GM23338 (cell line): Measurements from ENCODE around the gene DNAH17. TPM values are rescaled to one million over a fixed set of nuclear protein-coding genes. Genes with fewer than 3 reads are reported as not detected.
A peak's percentile ranks its signal among the peaks of the same experiment; 100 is the strongest.

ENCODE experiments used
- ATAC-seq: fragments of 200-7000 bp; cut with Tn5 transposase; 3 replicates; pipeline ENCODE4 v1.9.1; 2020
- DNase-seq: peaks from one replicate; pipeline ENCODE4 v3.0.0-alpha.2; 2015; ENCODE audit warnings: low spot score
- H2AFZ ChIP-seq: fragments of 200-600 bp; sonication (generic); 2 replicates; pipeline ENCODE4 v1.8.0; 2016; ENCODE audit warnings: antibody characterized with exemption, mild to moderate bottlenecking, moderate library complexity
- H3F3A ChIP-seq: fragments of 200-600 bp; sonication (generic); replicated peaks from 2 replicates; pipeline ENCODE4 v1.8.0; 2017; ENCODE audit warnings: antibody characterized with exemption, mixed run types, low read depth
- H3K27ac ChIP-seq: fragments of 200-600 bp; sonication (generic); 2 replicates; pipeline ENCODE4 v1.6.1; 2016; ENCODE audit warnings: low read depth
- H3K27me3 ChIP-seq: fragments of 200-600 bp; sonication (generic); 2 replicates; pipeline ENCODE4 v1.8.0; 2016; ENCODE audit warnings: mild to moderate bottlenecking, mixed run types, moderate library complexity; ENCODE audit not compliant: insufficient read depth
- H3K36me3 ChIP-seq: fragments of 200-600 bp; sonication (generic); 2 replicates; pipeline ENCODE4 v1.8.0; 2016; ENCODE audit warnings: mild to moderate bottlenecking; ENCODE audit not compliant: insufficient read depth
- H3K4me1 ChIP-seq: fragments of 200-600 bp; sonication (generic); 2 replicates; pipeline ENCODE4 v1.8.0; 2016; ENCODE audit warnings: mild to moderate bottlenecking, moderate library complexity; ENCODE audit not compliant: insufficient read depth
- H3K4me2 ChIP-seq: fragments of 200-600 bp; sonication (generic); 2 replicates; pipeline ENCODE4 v1.7.1; 2017; ENCODE audit warnings: mixed run types
- H3K4me3 ChIP-seq: fragments of 200-600 bp; sonication (generic); 2 replicates; pipeline ENCODE4 v1.6.1; 2016; ENCODE audit warnings: mixed run types
- H3K79me2 ChIP-seq: fragments of 200-600 bp; sonication (generic); replicated peaks from 2 replicates; pipeline ENCODE4 v1.8.0; 2017; ENCODE audit warnings: mild to moderate bottlenecking; ENCODE audit not compliant: insufficient read depth
- H3K9me2 ChIP-seq: fragments of 200-600 bp; sonication (generic); 2 replicates; pipeline ENCODE4 v1.8.0; 2017; ENCODE audit not compliant: insufficient read depth
- H4K20me1 ChIP-seq: fragments of 200-600 bp; sonication (generic); replicated peaks from 2 replicates; pipeline ENCODE4 v1.8.0; 2017; ENCODE audit warnings: mild to moderate bottlenecking; ENCODE audit not compliant: insufficient read depth
- H3K27ac Mint-ChIP-seq: 2 replicates; pipeline ENCODE4 v1.8.0; 2020; ENCODE audit warnings: inconsistent platforms, mild to moderate bottlenecking, moderate library complexity, mixed read lengths
- H3K27me3 Mint-ChIP-seq: 3 replicates; pipeline ENCODE4 v1.8.0; 2022; ENCODE audit warnings: low read depth, mild to moderate bottlenecking, moderate library complexity, mixed read lengths, inconsistent platforms; ENCODE audit not compliant: insufficient read depth, poor library complexity
- H3K36me3 Mint-ChIP-seq: 3 replicates; pipeline ENCODE4 v1.8.0; 2021; ENCODE audit warnings: low read depth, mild to moderate bottlenecking, inconsistent platforms, moderate library complexity, mixed read lengths
- H3K4me1 Mint-ChIP-seq: 3 replicates; pipeline ENCODE4 v1.8.0; 2020; ENCODE audit warnings: mild to moderate bottlenecking, inconsistent platforms, mixed read lengths
- H3K4me3 Mint-ChIP-seq: 3 replicates; pipeline ENCODE4 v1.8.0; 2021; ENCODE audit warnings: moderate library complexity, mild to moderate bottlenecking, inconsistent platforms, mixed read lengths
- H3K9me3 Mint-ChIP-seq: 3 replicates; pipeline ENCODE4 v1.8.0; 2020; ENCODE audit warnings: moderate library complexity, mild to moderate bottlenecking, inconsistent platforms, mixed read lengths
- CTCF ChIP-seq, 2 experiments: fragments of 200-600 bp in 1 of 2; sonication (generic) in 1 of 2; conservative IDR thresholded peaks; 2 replicates each; pipeline versions ENCODE4 v1.5.1 to v1.6.1; 2016 to 2017; ENCODE audit warnings: antibody characterized with exemption in 2 of 2, low read depth in 2 of 2, mild to moderate bottlenecking in 2 of 2, moderate library complexity in 1 of 2
- EZH2phosphoT487 ChIP-seq: fragments of 200-600 bp; sonication (generic); IDR thresholded peaks from one replicate; pipeline ENCODE4 v1.8.1; 2018; ENCODE audit warnings: antibody characterized with exemption; ENCODE audit not compliant: unreplicated experiment
- NANOG ChIP-seq: IDR thresholded peaks from 2 replicates; pipeline ENCODE4 v1.6.1; 2016; ENCODE audit warnings: antibody characterized with exemption, borderline replicate concordance
- POLR2AphosphoS5 ChIP-seq: IDR thresholded peaks from 2 replicates; pipeline ENCODE4 v1.6.1; 2016; ENCODE audit warnings: antibody characterized with exemption, low read depth
- REST ChIP-seq: IDR thresholded peaks from one replicate; pipeline ENCODE4 v1.6.1; 2018; ENCODE audit warnings: antibody characterized with exemption; ENCODE audit not compliant: unreplicated experiment
- STAT1 ChIP-seq: IDR thresholded peaks from one replicate; pipeline ENCODE4 v1.6.1; 2016; ENCODE audit warnings: antibody characterized with exemption; ENCODE audit not compliant: unreplicated experiment
- ZNF114 ChIP-seq: fragments of 250-450 bp; sonication (Bioruptor Pico); IDR thresholded peaks from 2 replicates; pipeline ENCODE4 v1.5.0; 2020; ENCODE audit warnings: mild to moderate bottlenecking, moderate library complexity
- polyA plus RNA-seq: library from polyadenylated mRNA; unstranded; fragments of >200 nt; fragmentation: Nextera tagmentation; extraction: Ambion mirVana; gene quantifications from 2 replicates; pipeline ENCODE4 v1.2.1, GENCODE V29; 2016
- total RNA-seq: library from RNA; depleted of rRNA; stranded (reverse); fragments of >200 nt; shearing (Covaris generic); gene quantifications from 2 replicates; pipeline ENCODE4 v1.2.3, GENCODE V29; 2014
- TF ChIP-seq, protein P1 (sequence below): fragments of 250-450 bp; sonication (Bioruptor Pico); IDR thresholded peaks from 2 replicates; pipeline ENCODE4 v1.5.0; 2020; ENCODE audit warnings: mild to moderate bottlenecking, moderate library complexity
- TF ChIP-seq, protein P2 (sequence below): IDR thresholded peaks from 2 replicates; pipeline ENCODE4 v1.6.1; 2016; ENCODE audit warnings: antibody characterized with exemption

The DNAH17 gene
- total and polyA plus RNA-seq, 2 experiments from 2014 or later = 0.59 to 2.0 TPM

- Mint-ChIP-seq H3K4me1 (peaks cover 9% of the 10 kb centered on the region), H3K9me3 (no peaks in the 10 kb centered on the region; the same call in 2 of the 3 replicates), H3K27ac (no peak overlapping the region), H3K36me3 (no peaks in the 10 kb centered on the region), H3K4me3 (no peak overlapping the region), H3K27me3 (peaks cover 15% of the 10 kb centered on the region)
- Histone ChIP-seq H3K4me2 (no peak overlapping the region), H3K27ac (no peak overlapping the region), H3K79me2 (no peaks in the 10 kb centered on the region), H2AFZ (no peak overlapping the region), H3K27me3 (no peaks in the 10 kb centered on the region), H3K4me1 (peaks cover 9% of the 10 kb centered on the region), H3K4me3 (no peak overlapping the region), H4K20me1 (no peaks in the 10 kb centered on the region), H3F3A (no peaks in the 10 kb centered on the region), H3K36me3 (no peaks in the 10 kb centered on the region), H3K9me2 (no peaks in the 10 kb centered on the region)
- peak; percentile 81 for ATAC-seq
- DNase-seq = peak; percentile 91
- TF ChIP-seq REST (no peak), EZH2phosphoT487 (no peak), POLR2AphosphoS5 (no peak), ZNF114 (CRISPR knock-in tag) (no peak), NANOG (no peak), STAT1 (no peak), CTCF (conservative IDR thresholded peaks at IDR 0.05; ENCODE audit: low read depth in 2 of 2) (peak; percentile 74 to 96)
- TF ChIP-seq, protein P1, sequence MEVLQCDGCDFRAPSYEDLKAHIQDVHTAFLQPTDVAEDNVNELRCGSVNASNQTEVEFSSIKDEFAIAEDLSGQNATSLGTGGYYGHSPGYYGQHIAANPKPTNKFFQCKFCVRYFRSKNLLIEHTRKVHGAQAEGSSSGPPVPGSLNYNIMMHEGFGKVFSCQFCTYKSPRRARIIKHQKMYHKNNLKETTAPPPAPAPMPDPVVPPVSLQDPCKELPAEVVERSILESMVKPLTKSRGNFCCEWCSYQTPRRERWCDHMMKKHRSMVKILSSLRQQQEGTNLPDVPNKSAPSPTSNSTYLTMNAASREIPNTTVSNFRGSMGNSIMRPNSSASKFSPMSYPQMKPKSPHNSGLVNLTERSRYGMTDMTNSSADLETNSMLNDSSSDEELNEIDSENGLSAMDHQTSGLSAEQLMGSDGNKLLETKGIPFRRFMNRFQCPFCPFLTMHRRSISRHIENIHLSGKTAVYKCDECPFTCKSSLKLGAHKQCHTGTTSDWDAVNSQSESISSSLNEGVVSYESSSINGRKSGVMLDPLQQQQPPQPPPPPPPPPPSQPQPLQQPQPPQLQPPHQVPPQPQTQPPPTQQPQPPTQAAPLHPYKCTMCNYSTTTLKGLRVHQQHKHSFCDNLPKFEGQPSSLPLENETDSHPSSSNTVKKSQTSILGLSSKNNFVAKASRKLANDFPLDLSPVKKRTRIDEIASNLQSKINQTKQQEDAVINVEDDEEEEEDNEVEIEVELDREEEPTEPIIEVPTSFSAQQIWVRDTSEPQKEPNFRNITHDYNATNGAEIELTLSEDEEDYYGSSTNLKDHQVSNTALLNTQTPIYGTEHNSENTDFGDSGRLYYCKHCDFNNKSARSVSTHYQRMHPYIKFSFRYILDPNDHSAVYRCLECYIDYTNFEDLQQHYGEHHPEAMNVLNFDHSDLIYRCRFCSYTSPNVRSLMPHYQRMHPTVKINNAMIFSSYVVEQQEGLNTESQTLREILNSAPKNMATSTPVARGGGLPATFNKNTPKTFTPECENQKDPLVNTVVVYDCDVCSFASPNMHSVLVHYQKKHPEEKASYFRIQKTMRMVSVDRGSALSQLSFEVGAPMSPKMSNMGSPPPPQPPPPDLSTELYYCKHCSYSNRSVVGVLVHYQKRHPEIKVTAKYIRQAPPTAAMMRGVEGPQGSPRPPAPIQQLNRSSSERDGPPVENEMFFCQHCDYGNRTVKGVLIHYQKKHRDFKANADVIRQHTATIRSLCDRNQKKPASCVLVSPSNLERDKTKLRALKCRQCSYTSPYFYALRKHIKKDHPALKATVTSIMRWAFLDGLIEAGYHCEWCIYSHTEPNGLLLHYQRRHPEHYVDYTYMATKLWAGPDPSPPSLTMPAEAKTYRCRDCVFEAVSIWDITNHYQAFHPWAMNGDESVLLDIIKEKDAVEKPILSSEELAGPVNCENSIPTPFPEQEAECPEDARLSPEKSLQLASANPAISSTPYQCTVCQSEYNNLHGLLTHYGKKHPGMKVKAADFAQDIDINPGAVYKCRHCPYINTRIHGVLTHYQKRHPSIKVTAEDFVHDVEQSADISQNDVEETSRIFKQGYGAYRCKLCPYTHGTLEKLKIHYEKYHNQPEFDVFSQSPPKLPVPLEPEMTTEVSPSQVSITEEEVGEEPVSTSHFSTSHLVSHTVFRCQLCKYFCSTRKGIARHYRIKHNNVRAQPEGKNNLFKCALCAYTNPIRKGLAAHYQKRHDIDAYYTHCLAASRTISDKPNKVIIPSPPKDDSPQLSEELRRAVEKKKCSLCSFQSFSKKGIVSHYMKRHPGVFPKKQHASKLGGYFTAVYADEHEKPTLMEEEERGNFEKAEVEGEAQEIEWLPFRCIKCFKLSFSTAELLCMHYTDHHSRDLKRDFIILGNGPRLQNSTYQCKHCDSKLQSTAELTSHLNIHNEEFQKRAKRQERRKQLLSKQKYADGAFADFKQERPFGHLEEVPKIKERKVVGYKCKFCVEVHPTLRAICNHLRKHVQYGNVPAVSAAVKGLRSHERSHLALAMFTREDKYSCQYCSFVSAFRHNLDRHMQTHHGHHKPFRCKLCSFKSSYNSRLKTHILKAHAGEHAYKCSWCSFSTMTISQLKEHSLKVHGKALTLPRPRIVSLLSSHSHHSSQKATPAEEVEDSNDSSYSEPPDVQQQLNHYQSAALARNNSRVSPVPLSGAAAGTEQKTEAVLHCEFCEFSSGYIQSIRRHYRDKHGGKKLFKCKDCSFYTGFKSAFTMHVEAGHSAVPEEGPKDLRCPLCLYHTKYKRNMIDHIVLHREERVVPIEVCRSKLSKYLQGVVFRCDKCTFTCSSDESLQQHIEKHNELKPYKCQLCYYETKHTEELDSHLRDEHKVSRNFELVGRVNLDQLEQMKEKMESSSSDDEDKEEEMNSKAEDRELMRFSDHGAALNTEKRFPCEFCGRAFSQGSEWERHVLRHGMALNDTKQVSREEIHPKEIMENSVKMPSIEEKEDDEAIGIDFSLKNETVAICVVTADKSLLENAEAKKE (CRISPR knock-in tag) = no peak
- TF ChIP-seq, protein P2, sequence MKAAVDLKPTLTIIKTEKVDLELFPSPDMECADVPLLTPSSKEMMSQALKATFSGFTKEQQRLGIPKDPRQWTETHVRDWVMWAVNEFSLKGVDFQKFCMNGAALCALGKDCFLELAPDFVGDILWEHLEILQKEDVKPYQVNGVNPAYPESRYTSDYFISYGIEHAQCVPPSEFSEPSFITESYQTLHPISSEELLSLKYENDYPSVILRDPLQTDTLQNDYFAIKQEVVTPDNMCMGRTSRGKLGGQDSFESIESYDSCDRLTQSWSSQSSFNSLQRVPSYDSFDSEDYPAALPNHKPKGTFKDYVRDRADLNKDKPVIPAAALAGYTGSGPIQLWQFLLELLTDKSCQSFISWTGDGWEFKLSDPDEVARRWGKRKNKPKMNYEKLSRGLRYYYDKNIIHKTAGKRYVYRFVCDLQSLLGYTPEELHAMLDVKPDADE = no peak
Measured at GRCh38 chr17:78497115-78497540, 80.1 kb downstream of the DNAH17 start.
